ENCODE measurements around the gene GPR149. TPM values are rescaled to one million over a fixed set of nuclear protein-coding genes. Genes with fewer than 3 reads are reported as not detected.
A peak's percentile ranks its signal among the peaks of the same experiment; 100 is the strongest.

GPR149 gene
- total RNA-seq, 1 experiment from 2014 or later: not detected

- H3K4me3 Mint-ChIP-seq (ENCODE audit: unreplicated experiment): no peak overlapping the region
- intact Hi-C loops (cut with micrococcal nuclease; ENCODE audit: unreplicated experiment): loop anchor here (5.0 kb wide), 3 partner anchors 109 to 394 kb away; no protein-coding TSS in a partner anchor
- DNase-seq: no peak
- H3K4me1 ChIP-seq: peaks cover 11% of the 10 kb centered on the region
- no peaks in the 10 kb centered on the region for H3K9me3 ChIP-seq
- BruUV-seq (replicated peaks): no TSS peak
- H3K27me3 ChIP-seq (replicated peaks; ENCODE audit: control insufficient read depth, insufficient read depth, low read length): no peaks in the 10 kb centered on the region
- H3K4me1 Mint-ChIP-seq (ENCODE audit: low read depth, unreplicated experiment): peaks cover 3% of the 10 kb centered on the region
- H3K4me3 ChIP-seq (ENCODE audit: low read depth, low read length): no peak overlapping the region
- ChIA-PET CTCF (no interaction called here), POLR2A (no interaction called here)
- no peak for TF ChIP-seq CTCF (IDR thresholded peaks at IDR 0.05; ENCODE audit: insufficient read depth in 1 of 2, low read depth in 1 of 2, low read length in 1 of 2, severe bottlenecking in 1 of 2, unreplicated experiment in 1 of 2)
- H3K36me3 ChIP-seq (ENCODE audit: control insufficient read depth, insufficient read depth, low read length): no peaks in the 10 kb centered on the region
- no peak overlapping the region for H3K27ac Mint-ChIP-seq (ENCODE audit: unreplicated experiment)
- no peaks in the 10 kb centered on the region for H3K9me3 Mint-ChIP-seq (ENCODE audit: unreplicated experiment)
- no peaks in the 10 kb centered on the region for H3K36me3 Mint-ChIP-seq (ENCODE audit: insufficient read depth, unreplicated experiment)
- no peaks in the 10 kb centered on the region for H3K27me3 Mint-ChIP-seq (ENCODE audit: insufficient read depth, unreplicated experiment)
Observed at GRCh38 chr3:154338570-154338969, 91.4 kb downstream of the GPR149 start.

- intact Hi-C loops (cut with micrococcal nuclease; ENCODE audit: unreplicated experiment): loop anchor here (5.0 kb wide), 3 partner anchors 109 to 394 kb away; no protein-coding TSS in a partner anchor
- H3K4me3 Mint-ChIP-seq (ENCODE audit: unreplicated experiment): no peak overlapping the region
- CTCF ChIA-PET: no interaction called here
Observed at GRCh38 chr3:154338008-154338407, 92.0 kb downstream of the GPR149 start.

GRCh38 chr3:154334973-154335420 is 95.0 kb downstream of the GPR149 start:
- no peaks in the 10 kb centered on the region for H3K27me3 ChIP-seq (replicated peaks; ENCODE audit: control insufficient read depth, insufficient read depth, low read length)
- H3K4me1 ChIP-seq: peaks cover 19% of the 10 kb centered on the region
- CTCF ChIA-PET: no interaction called here
- H3K27me3 Mint-ChIP-seq (ENCODE audit: insufficient read depth, unreplicated experiment): no peaks in the 10 kb centered on the region
- peak; percentile 44 to 55 for TF ChIP-seq CTCF (IDR thresholded peaks at IDR 0.05; ENCODE audit: insufficient read depth in 1 of 2, low read depth in 1 of 2, low read length in 1 of 2, severe bottlenecking in 1 of 2, unreplicated experiment in 1 of 2)
- no peaks in the 10 kb centered on the region for H3K9me3 Mint-ChIP-seq (ENCODE audit: unreplicated experiment)
- intact Hi-C loops (cut with micrococcal nuclease; ENCODE audit: unreplicated experiment): loop anchor here (1.0 to 5.0 kb wide), 6 partner anchors 55 to 411 kb away; no protein-coding TSS in a partner anchor
- POLR2A ChIA-PET: no interaction called here
- no TSS peak for BruUV-seq (replicated peaks)
- no peak overlapping the region for H3K27ac Mint-ChIP-seq (ENCODE audit: unreplicated experiment)
- no peak overlapping the region for H3K4me3 Mint-ChIP-seq (ENCODE audit: unreplicated experiment)
- no peaks in the 10 kb centered on the region for H3K36me3 ChIP-seq (ENCODE audit: control insufficient read depth, insufficient read depth, low read length)
- H3K9me3 ChIP-seq: no peaks in the 10 kb centered on the region
- no peaks in the 10 kb centered on the region for H3K36me3 Mint-ChIP-seq (ENCODE audit: insufficient read depth, unreplicated experiment)
- peaks cover 14% of the 10 kb centered on the region for H3K4me1 Mint-ChIP-seq (ENCODE audit: low read depth, unreplicated experiment)
- no peak overlapping the region for H3K4me3 ChIP-seq (ENCODE audit: low read depth, low read length)
- DNase-seq: peak in 1 of 2 experiments; percentile 34

More at GRCh38 chr3:154338008-154338407, 92.0 kb downstream of the GPR149 start:
- Mint-ChIP-seq H3K36me3 (ENCODE audit: insufficient read depth, unreplicated experiment) (no peaks in the 10 kb centered on the region), H3K27ac (ENCODE audit: unreplicated experiment) (no peak overlapping the region), H3K27me3 (ENCODE audit: insufficient read depth, unreplicated experiment) (no peaks in the 10 kb centered on the region), H3K9me3 (ENCODE audit: unreplicated experiment) (no peaks in the 10 kb centered on the region), H3K4me1 (ENCODE audit: low read depth, unreplicated experiment) (peaks cover 7% of the 10 kb centered on the region)
- Histone ChIP-seq H3K4me3 (ENCODE audit: low read depth, low read length) (no peak overlapping the region), H3K36me3 (ENCODE audit: control insufficient read depth, insufficient read depth, low read length) (no peaks in the 10 kb centered on the region), H3K27me3 (replicated peaks; ENCODE audit: control insufficient read depth, insufficient read depth, low read length) (no peaks in the 10 kb centered on the region), H3K4me1 (peaks cover 11% of the 10 kb centered on the region), H3K9me3 (no peaks in the 10 kb centered on the region)
- DNase-seq: no peak
- no peak for TF ChIP-seq CTCF (IDR thresholded peaks at IDR 0.05; ENCODE audit: insufficient read depth in 1 of 2, low read depth in 1 of 2, low read length in 1 of 2, severe bottlenecking in 1 of 2, unreplicated experiment in 1 of 2)
- POLR2A ChIA-PET: no interaction called here
- no TSS peak for BruUV-seq (replicated peaks)

Measured in Caco-2 (cell line).